WI38 (cell line): Measurements from ENCODE around the gene TP53BP1.

Experiments
- H3K4me3 ChIP-seq: 2 replicates; pipeline ENCODE4 v1.5.1; 2011; ENCODE audit warnings: low read depth, mild to moderate bottlenecking, control low read depth, low read length
- TF ChIP-seq, protein P1 (sequence below): IDR thresholded peaks from 2 replicates; pipeline ENCODE4 v1.5.1; 2012; ENCODE audit warnings: low read depth, mild to moderate bottlenecking, control low read depth, low read length

TP53BP1 gene

DNA sequence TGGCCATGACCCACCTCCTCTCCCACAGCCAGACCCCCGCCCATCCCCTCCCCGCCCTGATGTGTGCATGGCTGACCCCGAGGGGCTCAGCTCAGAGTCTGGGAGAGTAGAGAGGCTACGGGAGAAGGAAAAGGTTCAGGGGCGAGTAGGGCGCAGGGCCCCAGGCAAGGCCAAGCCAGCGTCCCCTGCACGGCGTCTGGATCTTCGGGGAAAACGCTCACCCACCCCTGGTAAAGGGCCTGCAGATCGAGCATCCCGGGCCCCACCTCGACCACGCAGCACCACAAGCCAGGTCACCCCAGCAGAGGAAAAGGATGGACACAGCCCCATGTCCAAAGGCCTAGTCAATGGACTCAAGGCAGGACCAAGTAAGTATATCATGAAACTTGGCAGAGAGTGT, 36.2 kb upstream of the TP53BP1 start:
- TF ChIP-seq, protein P1, sequence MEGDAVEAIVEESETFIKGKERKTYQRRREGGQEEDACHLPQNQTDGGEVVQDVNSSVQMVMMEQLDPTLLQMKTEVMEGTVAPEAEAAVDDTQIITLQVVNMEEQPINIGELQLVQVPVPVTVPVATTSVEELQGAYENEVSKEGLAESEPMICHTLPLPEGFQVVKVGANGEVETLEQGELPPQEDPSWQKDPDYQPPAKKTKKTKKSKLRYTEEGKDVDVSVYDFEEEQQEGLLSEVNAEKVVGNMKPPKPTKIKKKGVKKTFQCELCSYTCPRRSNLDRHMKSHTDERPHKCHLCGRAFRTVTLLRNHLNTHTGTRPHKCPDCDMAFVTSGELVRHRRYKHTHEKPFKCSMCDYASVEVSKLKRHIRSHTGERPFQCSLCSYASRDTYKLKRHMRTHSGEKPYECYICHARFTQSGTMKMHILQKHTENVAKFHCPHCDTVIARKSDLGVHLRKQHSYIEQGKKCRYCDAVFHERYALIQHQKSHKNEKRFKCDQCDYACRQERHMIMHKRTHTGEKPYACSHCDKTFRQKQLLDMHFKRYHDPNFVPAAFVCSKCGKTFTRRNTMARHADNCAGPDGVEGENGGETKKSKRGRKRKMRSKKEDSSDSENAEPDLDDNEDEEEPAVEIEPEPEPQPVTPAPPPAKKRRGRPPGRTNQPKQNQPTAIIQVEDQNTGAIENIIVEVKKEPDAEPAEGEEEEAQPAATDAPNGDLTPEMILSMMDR: no peak
- no peak overlapping the region for H3K4me3 ChIP-seq

DNA sequence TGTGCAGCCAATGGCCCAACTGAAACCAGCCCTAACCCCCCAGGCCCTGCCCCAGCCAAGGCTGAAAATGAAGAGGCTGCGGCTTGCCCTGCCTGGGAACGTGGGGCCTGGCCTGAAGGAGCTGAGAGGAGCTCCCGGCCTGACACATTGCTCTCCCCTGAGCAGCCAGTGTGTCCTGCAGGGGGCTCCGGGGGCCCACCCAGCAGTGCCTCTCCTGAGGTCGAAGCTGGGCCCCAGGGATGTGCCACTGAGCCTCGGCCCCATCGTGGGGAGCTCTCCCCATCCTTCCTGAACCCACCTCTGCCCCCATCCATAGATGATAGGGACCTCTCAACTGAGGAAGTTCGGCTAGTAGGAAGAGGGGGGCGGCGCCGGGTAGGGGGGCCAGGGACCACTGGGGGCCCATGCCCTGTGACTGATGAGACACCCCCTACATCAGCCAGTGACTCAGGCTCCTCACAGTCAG, 35.6 kb upstream of the TP53BP1 start:
- TF ChIP-seq, protein P1: no peak
- no peak overlapping the region for H3K4me3 ChIP-seq

DNA sequence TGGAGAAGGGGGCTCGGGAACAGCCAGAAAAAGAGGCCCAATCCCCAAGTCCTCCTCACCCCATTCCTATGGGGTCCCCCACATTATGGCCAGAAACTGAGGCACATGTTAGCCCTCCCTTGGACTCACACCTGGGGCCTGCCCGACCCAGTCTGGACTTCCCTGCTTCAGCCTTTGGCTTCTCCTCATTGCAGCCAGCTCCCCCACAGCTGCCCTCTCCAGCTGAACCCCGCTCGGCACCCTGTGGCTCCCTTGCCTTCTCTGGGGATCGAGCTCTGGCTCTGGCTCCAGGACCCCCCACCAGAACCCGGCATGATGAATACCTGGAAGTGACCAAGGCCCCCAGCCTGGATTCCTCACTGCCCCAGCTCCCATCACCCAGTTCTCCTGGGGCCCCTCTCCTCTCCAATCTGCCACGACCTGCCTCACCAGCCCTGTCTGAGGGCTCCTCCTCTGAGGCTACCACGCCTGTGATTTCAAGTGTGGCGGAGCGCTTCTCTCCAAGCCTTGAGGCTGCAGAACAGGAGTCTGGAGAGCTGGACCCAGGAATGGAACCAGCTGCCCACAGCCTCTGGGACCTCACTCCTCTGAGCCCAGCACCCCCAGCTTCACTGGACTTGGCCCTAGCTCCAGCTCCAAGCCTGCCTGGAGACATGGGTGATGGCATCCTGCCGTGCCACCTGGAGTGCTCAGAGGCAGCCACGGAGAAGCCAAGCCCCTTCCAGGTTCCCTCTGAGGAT, 35.0 kb upstream of the TP53BP1 start:
- TF ChIP-seq, protein P1: no peak
- no peak overlapping the region for H3K4me3 ChIP-seq

DNA sequence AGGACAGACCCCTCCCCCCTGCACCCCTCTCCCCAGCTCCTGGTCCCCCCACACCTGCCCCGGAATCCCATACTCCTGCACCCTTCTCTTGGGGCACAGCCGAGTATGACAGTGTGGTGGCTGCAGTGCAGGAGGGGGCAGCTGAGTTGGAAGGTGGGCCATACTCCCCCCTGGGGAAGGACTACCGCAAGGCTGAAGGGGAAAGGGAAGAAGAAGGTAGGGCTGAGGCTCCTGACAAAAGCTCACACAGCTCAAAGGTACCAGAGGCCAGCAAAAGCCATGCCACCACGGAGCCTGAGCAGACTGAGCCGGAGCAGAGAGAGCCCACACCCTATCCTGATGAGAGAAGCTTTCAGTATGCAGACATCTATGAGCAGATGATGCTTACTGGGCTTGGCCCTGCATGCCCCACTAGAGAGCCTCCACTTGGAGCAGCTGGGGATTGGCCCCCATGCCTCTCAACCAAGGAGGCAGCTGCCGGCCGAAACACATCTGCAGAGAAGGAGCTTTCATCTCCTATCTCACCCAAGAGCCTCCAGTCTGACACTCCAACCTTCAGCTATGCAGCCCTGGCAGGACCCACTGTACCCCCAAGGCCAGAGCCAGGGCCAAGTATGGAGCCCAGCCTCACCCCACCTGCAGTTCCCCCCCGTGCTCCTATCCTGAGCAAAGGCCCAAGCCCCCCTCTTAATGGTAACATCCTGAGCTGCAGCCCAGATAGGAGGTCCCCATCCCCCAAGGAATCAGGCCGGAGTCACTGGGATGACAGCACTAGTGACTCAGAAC, 34.3 kb upstream of the TP53BP1 start:
- H3K4me3 ChIP-seq: no peak overlapping the region
- TF ChIP-seq, protein P1: no peak

DNA sequence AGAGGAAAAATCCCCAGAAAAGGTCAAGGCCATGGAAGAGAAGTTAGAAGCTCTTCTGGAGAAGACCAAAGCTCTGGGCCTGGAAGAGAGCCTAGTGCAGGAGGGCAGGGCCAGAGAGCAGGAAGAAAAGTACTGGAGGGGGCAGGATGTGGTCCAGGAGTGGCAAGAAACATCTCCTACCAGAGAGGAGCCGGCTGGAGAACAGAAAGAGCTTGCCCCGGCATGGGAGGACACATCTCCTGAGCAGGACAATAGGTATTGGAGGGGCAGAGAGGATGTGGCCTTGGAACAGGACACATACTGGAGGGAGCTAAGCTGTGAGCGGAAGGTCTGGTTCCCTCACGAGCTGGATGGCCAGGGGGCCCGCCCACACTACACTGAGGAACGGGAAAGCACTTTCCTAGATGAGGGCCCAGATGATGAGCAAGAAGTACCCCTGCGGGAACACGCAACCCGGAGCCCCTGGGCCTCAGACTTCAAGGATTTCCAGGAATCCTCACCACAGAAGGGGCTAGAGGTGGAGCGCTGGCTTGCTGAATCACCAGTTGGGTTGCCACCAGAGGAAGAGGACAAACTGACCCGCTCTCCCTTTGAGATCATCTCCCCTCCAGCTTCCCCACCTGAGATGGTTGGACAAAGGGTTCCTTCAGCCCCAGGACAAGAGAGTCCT, 33.4 kb upstream of the TP53BP1 start:
- H3K4me3 ChIP-seq: no peak overlapping the region
- TF ChIP-seq, protein P1: no peak

DNA sequence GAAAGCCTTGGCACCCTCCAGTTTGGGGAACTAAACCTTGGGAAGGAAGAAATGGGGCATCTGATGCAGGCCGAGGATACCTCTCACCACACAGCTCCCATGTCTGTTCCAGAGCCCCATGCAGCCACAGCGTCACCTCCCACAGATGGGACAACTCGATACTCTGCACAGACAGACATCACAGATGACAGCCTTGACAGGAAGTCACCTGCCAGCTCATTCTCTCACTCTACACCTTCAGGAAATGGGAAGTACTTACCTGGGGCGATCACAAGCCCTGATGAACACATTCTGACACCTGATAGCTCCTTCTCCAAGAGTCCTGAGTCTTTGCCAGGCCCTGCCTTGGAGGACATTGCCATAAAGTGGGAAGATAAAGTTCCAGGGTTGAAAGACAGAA, 32.2 kb upstream of the TP53BP1 start:
- TF ChIP-seq, protein P1: no peak

More for the DNA sequence above, 32.2 kb upstream of the TP53BP1 start:
- H3K4me3 ChIP-seq: no peak overlapping the region
